Omental fat pad (tissue), 4 donors: ENCODE data around the gene OLFML2A. TPM values are rescaled to one million over a fixed set of nuclear protein-coding genes. Genes with fewer than 3 reads are reported as not detected.

Experiments used
- ATAC-seq: fragments of 150-250 bp; one replicate; pipeline ENCODE4 v1.9.1; 2016; ENCODE audit warnings: mild to moderate bottlenecking, moderate library complexity; ENCODE audit not compliant: low FRiP score
- DNase-seq: peaks from one replicate; pipeline ENCODE4 v3.0.0-alpha.2; 2019; ENCODE audit warnings: low spot score
- total RNA-seq, 4 donors: library from RNA; depleted of rRNA; stranded (reverse); fragments of >200 nt; gene quantifications; one replicate each; pipeline ENCODE4 v1.1.0, GENCODE V29; 2016
- TF ChIP-seq, protein P1 (sequence below), 3 donors: fragments of 450-650 bp; IDR thresholded peaks; one replicate each; pipeline ENCODE4 v1.5.1; 2016 to 2017; ENCODE audit warnings: antibody characterized with exemption in 3 of 3, mild to moderate bottlenecking in 3 of 3, moderate library complexity in 2 of 3

The OLFML2A gene
- total RNA-seq, 4 donors from 2014 or later: 6.0 to 62.6 (median 10.8) TPM

DNA sequence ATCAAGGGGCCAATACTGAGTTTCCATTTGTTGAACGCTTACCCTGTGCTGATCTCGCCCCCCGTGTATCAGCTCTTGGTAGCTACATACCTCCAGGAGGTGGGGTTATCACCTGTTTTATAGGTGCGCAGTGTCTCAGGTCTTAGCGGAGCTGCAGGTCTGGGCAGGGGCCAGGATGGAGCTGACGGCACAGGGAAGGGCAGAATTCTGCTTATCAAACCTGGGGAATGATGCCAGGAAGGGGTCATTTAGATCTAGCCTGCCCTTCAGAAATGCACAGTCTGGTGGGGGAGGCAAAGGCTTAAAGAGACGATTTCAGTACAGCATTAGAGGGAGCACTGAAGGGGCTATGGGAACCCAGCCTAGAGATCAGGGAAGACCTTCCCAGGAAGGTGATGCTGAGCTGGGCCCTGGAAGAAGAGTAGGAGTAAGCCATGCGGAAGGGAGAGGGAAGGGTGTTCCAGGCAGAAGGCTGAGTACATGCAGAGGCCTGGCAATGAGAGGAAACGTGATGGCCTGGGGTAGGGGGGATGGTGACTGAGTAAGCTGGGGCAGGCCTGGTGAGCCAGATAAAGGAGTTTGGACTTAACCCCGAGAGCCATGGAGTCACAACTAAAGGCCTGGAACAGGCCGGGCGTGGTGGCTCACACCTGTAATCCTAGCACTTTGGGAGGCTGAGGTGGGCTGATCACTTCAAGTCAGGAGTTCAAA is 31.5 kb downstream of the OLFML2A start:
- ATAC-seq (no peak), DNase-seq (no peak)
- TF ChIP-seq, protein P1, sequence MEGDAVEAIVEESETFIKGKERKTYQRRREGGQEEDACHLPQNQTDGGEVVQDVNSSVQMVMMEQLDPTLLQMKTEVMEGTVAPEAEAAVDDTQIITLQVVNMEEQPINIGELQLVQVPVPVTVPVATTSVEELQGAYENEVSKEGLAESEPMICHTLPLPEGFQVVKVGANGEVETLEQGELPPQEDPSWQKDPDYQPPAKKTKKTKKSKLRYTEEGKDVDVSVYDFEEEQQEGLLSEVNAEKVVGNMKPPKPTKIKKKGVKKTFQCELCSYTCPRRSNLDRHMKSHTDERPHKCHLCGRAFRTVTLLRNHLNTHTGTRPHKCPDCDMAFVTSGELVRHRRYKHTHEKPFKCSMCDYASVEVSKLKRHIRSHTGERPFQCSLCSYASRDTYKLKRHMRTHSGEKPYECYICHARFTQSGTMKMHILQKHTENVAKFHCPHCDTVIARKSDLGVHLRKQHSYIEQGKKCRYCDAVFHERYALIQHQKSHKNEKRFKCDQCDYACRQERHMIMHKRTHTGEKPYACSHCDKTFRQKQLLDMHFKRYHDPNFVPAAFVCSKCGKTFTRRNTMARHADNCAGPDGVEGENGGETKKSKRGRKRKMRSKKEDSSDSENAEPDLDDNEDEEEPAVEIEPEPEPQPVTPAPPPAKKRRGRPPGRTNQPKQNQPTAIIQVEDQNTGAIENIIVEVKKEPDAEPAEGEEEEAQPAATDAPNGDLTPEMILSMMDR (IDR thresholded peaks at IDR 0.05): no peak

DNA sequence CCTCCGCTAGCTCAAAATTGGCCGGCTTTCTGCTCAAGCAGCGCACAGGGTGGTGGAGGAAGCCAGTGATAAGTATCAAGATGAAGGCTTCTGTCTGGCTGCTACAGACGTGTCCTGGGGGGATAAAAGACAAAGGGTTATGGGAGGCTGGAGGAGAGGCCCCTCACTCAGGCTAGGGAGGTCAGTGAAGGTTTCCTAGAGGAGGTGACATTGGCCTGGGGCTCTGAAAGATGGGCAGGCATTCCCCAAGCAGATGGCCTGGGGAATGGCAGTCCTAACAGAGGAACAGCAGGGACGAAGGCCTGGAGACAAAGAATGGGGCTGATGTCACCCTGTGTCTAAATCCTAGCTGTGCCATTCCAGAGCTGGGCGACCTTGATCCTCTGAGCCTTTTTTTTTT is 32.3 kb downstream of the OLFML2A start:
- ATAC-seq (no peak), DNase-seq (no peak)
- TF ChIP-seq, protein P1 (IDR thresholded peaks at IDR 0.05): no peak

GRCh38 chr9:124809741-124810500 is 33.0 kb downstream of the OLFML2A start:
- ATAC-seq (no peak), DNase-seq (no peak)
- TF ChIP-seq, protein P1 (IDR thresholded peaks at IDR 0.05): no peak

- no peak for DNase-seq
- no peak for ATAC-seq
- TF ChIP-seq, protein P1 (IDR thresholded peaks at IDR 0.05): no peak
Observed at GRCh38 chr9:124810663-124811355, 33.9 kb downstream of the OLFML2A start.

DNA sequence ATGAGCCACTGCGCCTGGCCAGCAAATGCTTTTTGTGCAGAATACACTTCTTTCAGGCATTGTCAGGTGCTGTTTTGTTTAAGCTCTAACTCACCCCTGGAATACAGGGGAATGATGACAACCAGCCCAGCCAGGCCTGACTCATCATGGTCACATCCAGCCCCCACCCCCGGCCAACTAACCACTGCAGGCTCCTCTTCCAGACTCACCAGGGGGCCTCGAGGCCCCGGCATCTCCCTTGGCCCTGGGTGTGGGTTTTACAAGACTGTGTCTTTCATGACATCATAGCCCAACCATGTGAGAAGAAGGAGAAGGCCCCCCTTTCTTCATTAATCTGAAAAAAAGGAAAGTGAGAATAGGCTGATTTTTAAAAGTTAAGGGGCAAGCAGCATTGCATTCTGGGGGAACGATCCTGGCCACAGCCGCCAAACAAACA is 35.5 kb downstream of the OLFML2A start:
- DNase-seq: no peak

GRCh38 chr9:124813041-124813440 is 36.1 kb downstream of the OLFML2A start:
- DNase-seq: no peak
- ATAC-seq: no peak
- TF ChIP-seq, protein P1 (IDR thresholded peaks at IDR 0.05): no peak

More for the DNA sequence above, 35.5 kb downstream of the OLFML2A start:
- no peak for ATAC-seq
- TF ChIP-seq, protein P1 (IDR thresholded peaks at IDR 0.05): no peak
